D721Med (cell line): Measurements from ENCODE around the gene PDE1A.

ENCODE experiments used
- DNase-seq: peaks from one replicate; pipeline ENCODE4 v3.0.0; 2011; ENCODE audit warnings: low spot score; ENCODE audit not compliant: insufficient read length
- FAIRE-seq: peaks from 2 replicates; lab custom pipeline; 2011; peaks lifted over from hg19 to GRCh38; lab: Jason Lieb, UNC
- TF ChIP-seq, protein P1 (sequence below): IDR thresholded peaks from 2 replicates; pipeline ENCODE4 v1.5.1; 2012; ENCODE audit warnings: mild to moderate bottlenecking, control low read depth; ENCODE audit not compliant: insufficient read depth; ENCODE audit errors: missing control alignments

PDE1A gene

DNA sequence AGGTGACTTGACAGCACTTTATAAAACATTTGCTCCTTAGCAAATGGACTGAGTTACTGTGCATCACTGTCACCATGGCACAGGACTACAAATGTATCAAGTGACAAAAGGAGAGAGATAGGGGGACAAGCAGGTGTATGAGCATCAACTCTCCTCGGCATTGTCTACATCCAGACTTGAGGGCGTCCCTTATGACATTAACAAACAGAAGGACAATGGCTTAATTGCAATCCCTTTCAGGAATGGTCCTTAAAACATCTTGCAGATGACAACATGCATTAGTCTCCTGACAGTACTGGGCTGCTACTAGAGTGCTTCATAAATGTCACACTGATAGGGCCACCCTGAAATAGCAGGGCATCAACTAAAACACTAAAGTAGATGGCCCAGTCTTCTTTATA lies 198.8 kb downstream of the PDE1A start:
- DNase-seq (no peak), FAIRE-seq (no peak)
- TF ChIP-seq, protein P1, sequence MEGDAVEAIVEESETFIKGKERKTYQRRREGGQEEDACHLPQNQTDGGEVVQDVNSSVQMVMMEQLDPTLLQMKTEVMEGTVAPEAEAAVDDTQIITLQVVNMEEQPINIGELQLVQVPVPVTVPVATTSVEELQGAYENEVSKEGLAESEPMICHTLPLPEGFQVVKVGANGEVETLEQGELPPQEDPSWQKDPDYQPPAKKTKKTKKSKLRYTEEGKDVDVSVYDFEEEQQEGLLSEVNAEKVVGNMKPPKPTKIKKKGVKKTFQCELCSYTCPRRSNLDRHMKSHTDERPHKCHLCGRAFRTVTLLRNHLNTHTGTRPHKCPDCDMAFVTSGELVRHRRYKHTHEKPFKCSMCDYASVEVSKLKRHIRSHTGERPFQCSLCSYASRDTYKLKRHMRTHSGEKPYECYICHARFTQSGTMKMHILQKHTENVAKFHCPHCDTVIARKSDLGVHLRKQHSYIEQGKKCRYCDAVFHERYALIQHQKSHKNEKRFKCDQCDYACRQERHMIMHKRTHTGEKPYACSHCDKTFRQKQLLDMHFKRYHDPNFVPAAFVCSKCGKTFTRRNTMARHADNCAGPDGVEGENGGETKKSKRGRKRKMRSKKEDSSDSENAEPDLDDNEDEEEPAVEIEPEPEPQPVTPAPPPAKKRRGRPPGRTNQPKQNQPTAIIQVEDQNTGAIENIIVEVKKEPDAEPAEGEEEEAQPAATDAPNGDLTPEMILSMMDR = no peak

DNA sequence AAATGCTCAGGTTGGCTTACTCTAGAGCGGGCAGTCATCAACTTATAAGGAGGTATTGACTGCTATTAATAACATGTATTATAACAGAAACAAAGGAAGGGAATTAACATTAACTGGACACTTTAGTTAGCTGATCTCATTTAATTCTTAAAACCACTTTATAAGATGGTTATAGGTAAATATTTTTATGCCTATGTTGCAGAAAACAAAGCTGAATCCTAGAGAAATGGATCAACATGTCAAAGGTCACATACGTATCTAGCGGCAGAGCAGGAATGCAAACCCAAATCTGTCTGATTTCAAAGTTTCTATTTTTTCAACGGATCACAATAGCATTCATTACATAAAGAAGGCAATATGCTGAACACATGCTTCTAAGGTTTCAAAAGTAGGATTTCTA lies 200.0 kb downstream of the PDE1A start:
- TF ChIP-seq, protein P1 = no peak
- DNase-seq (no peak), FAIRE-seq (no peak)

DNA sequence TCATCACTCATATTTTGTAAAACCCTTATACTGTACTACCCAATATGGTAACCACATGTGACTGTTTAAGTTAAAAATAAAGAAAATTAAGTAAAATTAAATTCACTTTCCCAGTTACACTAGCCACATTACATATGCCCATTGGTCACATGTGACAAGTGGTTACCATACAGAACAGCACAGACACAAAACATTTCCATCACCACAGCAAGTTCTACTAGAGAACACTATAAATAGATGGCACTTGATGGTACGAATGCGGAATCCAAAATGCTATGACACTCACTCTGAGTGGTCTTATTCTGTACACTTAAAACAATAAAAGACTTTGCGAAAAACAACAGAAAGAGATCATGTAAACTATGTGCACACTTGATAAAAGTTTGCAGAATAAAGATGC lies 202.2 kb downstream of the PDE1A start:
- DNase-seq (no peak), FAIRE-seq (no peak)
- TF ChIP-seq, protein P1 = no peak

DNA sequence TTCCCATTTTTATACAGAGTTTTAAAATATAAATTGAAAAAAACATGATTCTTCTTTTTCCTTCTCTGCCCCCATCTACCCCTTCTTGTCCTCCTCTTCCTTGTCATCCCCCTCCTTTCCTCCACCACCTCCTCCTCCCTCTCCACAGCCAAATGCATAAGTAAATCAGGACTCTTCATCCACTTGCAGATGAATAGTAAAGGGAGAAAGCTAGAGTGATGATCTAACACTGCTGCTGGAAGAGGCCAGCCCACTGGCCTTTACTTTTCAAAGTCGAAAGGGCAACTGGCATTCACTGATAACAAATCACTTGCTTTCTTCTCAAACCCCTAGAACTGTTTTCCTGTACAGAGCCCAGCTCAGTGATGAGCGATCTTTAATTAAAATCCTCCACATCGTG lies 205.8 kb downstream of the PDE1A start:
- FAIRE-seq (no peak), DNase-seq (no peak)
- TF ChIP-seq, protein P1 = no peak

DNA sequence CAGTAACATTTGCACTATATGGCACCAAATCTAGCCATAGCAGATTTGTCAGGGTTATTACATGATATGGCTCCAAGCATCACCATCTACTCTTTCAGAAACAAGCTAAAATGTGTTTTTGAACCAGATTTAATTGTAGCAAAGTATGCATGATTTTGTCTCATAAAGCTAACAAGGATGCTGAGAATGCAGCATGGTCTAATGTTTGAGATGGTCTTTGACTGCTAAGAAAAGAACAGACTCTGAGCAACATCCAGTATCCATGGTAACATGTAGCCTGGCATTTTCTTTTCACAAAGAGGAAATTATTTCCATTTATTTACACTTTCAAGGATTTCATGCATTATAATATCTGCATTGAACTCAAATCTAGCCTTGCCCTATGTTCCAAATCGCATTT lies 206.5 kb downstream of the PDE1A start:
- DNase-seq (no peak), FAIRE-seq (no peak)
- TF ChIP-seq, protein P1 = no peak

DNA sequence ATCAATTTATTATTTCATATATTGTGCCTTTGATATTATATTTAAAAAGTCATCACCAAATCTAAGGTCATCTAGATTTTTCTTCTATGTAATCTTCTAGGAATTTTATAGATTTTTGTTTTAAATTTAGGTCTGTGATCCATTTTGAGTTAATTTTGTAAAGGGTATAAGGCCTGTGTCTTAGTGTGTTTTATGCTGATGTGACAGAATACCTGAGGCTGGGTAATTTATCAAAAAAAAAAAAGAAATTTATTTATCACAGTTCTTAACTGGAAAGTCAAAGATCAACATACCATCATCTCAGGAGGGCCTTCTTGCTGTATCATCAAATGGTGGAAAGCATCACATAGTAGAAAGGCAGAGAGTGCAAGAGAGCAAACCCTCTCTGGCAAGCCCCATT lies 216.2 kb downstream of the PDE1A start:
- TF ChIP-seq, protein P1 = no peak
- FAIRE-seq (no peak), DNase-seq (no peak)

DNA sequence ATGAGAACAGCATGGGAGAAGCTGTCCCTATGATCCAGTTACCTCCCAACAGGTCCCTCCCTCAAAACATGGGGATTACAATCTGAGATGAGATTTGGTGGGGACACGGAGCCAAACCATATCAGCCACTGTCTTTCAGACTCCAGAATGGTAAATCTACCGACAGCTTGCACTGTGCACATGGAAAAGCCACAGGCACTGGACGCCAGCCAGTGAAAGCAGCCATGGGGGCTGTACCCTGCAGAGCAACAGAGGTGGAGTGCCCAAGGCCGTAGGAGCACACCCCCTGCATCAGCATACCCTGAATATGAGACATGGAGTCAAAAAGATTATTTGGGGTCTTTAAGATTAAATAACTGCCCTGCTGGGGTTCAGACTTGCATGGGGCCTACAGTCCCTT lies 218.4 kb downstream of the PDE1A start:
- no peak for FAIRE-seq
- TF ChIP-seq, protein P1 = no peak
- DNase-seq = no peak
